Stimulated activated CD4-positive, alpha-beta T cell treated with anti-CD3 and anti-CD28 coated beads, Interleukin-4, amount 100 ng/mL, for 1 hour (primary cell): ENCODE measurements around the gene RPL10.
A peak's percentile ranks its signal among the peaks of the same experiment; 100 is the strongest.

Experiments used
- DNase-seq: peaks from one replicate; pipeline ENCODE4 v3.0.0-alpha.2; 2020

Gene RPL10

DNA sequence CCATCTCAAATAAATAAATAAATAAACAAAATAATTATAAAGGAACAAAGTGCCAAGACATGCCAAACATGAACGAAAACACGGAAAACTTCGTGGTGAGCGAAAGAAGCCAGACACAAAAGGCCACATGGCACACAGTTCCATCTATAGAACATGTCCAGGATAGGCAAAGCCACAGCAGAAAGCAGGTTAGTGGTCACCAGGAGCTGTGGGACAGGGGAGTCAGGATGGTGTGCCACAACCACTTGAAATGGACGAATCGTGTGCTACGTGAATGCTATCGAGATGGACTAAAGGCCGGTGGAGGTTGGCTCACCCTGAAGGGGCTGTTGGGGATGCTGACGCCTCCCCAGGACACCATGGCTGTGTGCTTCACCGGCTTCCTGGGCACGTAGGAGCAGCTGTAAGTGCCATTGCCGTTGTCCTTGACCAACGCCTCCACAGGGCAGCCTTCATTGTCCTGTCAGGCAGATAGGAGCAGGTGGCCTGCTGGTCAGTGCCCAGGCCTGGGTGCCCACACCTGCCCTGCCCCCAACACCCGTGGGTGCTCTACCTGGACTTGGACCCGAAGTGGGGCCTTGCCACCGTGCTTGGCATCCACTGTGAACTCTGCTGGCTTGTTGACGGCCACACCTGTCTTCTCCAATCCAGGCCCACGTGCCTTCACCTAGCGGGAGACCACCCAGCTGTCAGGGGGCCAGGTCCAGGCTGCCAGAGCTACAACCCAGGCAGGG lies 34.3 kb upstream of the RPL10 start:
- DNase-seq: no peak

DNA sequence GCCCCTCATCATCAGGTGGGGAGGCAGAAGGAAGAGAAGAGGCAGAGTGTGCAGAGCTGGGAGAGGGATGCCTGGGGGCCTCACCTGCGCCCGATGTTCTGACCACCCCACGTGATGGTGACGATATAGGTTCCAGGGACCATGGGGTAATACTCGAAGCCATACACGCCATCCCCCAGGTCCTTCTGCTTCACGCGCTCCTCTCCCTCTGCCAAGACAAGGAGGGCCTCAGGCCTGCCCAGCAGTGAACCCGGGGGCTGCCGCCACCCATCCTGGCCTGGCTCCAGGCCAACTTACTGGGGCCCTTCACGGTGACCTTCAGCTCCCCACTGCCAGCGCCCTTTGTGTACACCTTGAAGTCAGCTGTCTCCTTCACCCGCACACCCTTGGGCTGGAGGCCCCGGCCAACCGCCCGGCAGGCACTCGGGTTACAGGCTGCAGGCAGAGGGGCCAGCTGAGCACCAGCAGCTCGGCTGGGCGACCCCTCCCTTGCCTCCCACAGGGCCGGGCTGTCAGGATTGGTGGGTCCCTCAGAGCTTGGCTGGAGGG lies 33.1 kb upstream of the RPL10 start:
- no peak for DNase-seq

DNA sequence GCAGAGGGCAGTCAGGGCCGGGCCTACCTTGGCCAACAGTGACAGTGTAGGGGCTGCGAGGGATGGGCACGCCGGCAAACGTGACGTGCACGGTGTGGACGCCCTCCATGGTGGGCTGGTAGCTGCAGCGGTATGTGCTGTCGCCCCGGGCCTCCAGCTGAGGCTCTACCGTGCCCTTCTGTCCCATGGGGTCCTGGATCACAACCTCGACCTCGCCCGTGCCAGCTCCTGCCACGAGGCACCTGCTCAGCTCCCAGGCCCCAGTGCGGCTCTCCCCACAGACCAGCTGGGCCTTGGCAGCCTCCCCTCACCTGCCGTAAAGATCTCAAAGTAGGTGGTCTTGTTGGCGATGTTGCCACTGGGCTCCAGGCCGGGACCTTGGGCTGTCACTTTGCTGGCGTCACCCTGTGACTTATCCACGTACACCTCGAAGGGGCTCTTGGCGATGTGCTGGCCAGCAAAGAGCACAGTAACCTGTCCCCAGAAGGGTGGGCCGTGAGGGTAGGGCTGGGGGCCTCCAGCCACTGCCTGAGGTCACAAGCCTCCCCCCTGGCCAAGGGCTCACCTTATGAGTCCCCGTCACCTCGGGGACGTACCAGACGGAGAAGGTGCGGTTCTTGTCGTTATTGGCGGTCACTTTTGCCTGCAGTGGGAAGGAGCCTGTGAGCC lies 32.0 kb upstream of the RPL10 start:
- DNase-seq: no peak

DNA sequence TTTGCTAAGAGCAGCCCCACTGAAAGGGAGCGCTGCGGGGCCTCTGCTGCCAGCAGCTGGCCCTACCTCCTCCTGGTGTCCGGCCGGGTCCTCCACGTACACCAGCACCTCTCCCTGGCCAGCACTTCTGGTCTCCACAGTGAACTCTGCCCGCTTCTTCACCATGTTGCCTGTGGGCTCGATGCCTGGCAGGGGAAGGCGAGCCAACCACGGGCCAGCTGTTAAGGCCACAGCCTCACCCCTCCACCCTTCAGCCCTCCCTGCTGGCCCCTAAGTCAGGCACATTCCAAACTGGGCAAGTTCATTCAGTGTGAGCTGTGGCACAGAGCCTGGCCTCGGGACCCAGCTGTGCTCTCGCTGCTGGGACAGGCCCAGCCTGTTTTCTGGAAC lies 31.5 kb upstream of the RPL10 start:
- no peak for DNase-seq

DNA sequence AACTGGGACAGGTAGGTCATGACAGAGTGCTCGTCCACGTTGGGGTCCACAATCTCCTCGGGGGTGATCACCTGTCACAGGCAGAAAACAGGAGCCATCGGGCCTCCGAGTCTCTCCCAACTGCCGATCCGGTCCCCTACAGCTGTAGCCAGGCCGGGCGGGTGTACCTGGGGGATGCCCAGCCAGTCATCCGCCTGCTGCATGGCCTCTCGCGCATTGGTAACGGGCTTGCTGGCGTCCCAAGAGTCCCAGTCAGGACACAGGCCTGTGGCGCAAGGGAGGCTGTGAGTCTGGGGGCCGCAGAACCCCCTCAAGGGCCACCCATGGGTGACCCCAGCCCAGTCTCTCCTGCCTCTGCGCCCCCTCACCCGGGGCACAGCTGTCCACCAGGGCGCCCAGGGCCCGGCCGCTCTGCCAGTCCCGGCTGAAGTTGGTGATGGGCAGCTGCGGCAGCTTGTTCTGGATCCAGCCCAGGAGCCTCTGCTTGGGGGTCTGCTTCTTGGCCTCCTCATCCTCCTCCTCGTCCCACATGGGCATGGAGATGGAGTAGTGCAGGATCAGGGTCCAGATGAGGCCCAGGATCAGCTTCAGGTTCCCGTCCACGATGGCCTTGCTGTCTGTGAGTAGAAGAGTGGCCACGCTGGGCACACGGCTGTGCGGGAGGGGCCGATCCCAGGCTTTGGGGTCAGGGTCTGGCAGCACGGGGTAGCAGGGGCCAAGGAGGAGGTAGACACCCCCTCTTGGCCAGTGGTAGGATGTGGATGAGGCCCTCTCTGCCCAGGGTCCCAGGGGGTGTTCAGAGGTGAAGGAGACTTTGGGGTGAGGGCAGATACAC lies 30.5 kb upstream of the RPL10 start:
- DNase-seq: no peak

DNA sequence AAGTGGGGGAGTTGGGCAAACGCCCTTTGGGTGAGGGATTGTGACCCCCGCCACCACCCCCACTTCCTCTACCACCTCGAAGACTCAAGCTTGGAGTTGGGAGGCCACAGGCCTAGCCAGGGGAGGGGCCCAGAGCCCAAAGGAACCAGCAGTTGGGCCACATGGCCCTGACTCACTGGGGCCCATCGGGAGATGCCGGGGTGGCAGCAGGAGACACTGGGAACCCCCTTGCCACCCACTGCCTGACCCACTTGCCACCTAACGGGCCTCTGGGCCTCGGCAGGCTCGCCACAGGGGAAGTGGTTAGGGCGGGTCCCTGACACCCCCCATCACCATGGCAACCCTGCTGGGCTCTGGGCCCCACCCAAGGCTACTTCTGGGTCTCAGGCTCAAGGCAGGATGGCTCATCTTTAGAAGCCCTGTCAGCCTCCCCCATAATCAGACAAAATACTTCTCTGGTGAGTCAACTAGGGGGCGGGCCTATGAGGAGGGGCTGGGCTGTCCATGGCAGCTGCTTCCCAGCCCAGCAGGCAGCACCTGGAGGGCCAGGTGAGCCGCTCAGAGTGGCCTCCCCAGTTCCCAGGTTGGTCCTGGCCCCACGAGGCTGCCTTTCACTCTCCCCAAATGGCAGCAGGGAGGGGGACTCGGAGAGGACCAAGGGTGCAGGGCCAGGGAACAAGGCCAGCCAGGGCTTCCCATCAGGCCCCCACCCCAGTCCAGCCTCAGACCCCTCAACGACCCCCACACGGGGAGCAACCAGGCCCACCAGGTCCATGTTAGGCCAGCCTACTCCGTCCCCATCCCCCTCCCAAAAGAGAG lies 29.3 kb upstream of the RPL10 start:
- DNase-seq: peak; percentile 87

DNA sequence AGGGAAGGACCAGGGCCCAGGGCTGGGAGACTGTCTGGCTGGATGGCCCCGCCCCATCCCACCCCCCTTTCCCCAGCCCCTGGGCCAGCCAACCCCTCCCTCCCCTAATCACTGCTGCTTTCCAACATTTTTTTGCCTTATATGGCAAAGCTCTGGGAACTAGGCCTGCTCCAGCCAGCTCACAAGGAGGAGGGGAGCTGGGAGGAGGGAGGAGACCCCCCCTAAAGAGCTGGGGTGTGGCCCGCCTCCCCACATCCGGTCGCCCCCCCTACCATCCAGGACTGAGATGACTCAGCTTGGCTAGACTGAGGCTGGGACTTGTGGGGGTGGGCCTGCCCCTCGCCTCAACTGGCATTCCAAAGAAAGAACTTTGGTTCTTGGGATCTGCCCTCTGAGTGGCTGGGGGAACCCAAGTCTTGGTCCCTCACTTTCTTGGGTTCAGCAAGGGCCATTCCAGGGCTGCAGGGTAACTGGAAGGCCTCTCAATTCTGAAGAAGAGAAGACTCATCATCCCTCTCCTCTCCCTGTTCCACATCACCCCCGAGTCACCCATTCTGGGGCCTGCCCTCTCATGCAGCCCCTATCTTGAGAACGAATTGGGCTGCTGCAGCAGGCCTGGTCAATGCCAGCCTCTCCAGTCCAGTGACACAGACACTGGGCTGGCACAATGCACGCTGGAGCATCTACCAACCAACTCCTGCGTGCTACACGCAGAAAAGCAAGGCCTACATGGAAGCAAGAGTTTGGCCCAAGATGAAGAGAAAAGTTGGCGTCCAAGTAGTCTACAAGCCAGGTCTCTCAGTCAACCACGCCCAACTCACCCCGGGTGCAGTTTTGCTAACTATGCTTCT lies 28.5 kb upstream of the RPL10 start:
- peak; percentile 67 for DNase-seq

DNA sequence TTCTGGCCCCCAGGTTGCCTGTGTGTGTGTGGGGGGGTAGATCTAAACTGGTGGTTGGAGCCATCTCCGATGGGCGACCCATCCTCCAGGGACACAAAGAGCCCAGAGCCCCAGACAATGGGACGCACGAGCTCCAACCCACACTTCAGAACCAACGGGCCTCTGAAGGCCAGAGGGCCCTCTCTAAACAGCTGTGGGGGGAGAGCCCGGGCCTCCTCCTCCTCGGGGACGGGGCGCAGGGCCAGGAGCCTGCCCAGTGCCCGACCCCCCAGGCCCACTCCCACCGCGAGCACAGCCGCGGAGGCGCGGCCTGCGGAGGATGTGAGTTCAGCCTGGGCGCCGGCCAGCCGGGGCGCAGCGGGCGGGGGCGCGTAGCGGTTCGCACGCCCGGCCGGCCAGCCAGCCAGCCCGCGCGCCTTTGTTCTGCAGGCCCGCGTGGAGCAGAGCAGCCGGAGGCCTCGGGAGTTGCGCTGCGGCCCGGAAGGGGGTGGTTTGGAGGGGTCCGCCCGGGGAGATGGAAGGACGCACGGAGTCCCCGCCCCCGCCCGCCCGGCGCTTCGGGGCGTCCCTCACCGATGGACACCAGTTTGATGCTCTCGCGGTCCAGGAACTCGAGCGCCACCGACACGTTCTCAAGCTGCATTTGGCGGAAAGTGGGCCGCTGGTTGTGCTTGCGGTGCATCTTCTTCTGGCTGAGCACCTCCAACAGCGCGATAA lies 27.7 kb upstream of the RPL10 start:
- no peak for DNase-seq

DNA sequence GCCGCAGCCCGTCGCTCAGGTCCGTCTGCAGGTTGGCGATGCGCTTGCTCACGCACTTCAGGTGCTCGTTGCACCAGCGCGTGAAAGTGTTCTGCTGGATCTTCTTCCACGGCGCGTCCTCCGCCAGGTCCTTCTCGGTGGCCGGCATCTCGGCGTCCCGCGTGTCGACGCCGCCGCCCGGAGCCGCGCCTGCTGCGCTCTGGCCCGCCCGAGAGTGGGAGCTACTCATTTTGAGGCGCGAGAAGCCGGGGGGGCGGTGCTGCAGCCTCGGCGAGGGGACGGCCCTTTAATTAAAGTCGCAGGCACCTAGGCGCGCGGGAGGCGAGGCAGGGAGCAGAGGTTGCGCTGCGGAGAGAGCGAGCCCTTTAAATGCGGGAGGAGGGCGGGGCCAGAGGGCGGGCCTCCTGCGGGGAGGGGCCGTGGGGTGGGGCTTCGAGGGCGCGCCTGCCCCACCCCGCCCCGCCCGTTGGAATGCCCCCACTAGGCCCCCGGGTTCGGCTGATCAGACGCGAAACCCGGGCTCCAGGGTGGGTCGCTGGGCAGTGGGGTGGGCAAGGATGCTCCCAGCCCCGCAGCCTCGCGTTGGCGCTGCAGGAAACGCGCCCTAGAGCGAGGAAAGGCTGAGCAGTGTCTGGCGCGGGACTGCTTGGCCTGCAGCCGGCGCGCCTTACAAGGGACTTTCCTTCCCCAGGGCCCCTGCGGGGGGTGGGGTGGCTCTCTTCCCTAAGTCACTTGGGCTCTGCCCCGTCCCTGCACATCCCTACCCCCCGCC lies 27.0 kb upstream of the RPL10 start:
- peak; percentile 90 for DNase-seq

DNA sequence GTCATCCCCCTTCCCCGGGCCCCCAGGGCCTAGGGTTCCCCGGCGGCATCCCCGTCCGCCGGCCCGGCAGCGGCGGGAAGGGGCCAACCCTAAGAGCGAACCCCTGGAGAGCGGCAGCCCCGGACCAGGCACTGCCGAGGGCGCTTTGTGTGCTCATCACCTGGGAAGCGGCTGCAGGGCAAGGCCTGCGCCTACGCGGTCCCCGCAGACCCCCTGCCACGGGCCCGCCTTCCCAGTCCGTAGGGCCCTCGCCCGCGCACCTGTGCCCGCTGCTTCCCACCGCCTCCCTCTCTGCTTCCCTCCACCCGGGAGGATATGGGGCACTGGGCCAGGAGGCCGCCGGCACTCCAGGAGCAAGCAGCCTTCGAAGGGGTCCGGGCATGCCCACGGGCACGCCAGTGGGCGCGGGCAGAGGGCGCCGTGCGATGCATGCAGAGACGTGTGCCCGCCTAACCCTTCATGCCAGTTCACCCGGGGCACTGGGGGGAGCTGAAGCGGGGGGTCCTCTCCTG lies 26.3 kb upstream of the RPL10 start:
- no peak for DNase-seq

DNA sequence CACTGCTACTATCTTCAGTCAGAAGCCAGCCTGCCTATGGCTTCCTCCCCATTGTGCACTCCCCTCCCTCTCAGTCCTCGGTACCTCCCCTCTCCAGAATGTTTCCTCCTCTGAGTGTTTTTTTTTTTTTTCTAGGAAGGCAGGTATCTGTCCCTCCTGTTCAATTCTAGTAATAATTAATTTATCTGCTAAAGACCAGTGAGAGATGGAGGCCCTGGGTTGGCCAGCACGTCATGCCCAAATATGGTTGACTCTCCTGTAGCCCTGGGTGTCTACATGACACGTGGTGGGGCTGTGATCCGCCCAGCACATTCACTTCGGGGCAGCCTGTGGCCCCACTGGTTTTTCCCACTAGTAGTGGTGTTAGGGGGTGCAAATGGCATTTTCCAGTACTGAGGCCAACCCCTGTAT lies 25.6 kb upstream of the RPL10 start:
- DNase-seq: peak; percentile 29

DNA sequence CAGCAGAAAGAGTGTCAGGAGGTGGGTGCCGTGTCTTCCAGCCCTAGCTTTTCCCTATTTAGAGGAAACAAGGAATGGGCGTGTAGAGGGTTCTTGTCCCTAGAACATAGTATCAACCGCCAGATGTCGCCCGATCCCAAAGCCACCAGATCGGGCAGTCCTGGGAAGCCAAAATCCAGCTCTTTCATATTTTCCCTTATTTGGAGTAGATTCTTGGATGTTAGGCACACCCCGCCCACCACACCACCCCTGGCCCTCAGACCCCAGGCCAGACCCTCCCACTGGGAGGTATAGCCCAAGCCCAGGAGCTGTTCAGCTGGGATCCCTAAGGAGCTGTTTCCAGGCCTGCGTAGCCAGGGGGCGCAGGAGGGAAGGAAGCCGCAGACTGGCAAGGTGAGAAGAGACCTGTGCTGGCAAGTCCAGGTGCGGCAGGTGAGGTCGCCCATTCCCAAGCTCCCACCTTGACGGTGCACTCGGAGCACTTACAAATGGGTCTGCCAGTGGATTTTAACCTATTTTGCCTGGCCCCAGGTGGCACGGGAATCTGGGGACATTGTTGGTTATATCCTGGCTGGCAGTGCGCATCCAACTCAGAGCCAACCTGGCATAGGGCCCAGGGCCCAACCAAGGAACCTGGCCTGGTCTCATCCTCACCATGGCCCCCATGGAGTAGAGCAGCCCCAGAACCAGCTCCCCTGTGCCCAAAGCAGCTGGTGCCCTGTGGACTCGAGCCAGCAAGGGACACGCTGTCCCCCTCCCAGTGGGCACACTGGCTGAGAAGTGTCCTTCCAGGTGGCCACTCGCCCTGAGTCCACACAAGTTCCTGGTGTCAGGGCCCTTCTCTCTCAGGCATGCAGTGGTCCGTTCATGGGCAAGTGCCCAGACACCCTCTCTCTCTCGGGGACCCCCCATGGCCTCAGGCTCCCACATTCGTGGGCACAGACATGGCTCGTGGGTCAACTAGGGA lies 24.6 kb upstream of the RPL10 start:
- DNase-seq: no peak

DNA sequence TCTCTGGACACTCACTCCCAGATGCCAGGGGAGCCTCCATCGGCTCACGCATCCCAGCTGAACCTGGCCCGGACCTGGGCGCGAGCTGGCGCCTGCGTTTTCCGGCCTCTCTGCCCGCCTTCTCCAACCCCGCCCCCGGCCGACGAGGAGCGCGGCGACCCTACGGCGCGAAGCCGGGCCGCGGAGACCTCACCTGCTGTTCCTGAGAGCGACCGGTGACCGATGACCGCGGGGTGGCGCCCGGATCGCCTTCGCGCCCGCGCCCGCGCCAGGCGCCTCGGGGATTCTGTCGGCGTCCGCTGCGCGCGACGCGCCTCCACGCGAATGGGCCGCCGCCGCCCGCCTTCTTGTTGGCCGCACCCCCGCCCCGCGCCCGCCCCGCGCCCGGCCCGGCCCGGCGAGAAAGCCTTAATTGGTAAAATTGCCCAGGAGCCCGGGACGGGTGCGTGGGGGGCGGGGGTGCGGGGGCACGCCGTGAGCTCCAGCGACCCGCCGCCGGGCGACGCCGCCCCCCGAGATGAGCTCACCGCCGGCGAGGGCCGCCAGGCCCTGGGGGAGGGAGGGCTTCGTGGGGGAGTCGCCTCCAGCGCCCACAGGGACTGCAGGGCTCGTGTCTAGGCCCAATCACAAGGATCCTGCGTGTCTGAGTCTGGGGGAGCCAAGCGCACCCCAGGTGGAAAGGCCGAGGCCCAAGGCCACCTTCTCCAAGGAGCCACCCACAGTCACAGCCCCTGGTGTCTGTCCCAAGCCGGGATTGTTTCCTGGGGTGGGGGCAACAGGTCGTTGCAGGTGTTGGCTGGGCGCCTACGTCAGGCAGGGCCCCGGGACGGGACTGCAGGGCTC lies 23.6 kb upstream of the RPL10 start, which contains the start of gene FLNA:
FLNA (minus strand) TSS at position 322 of the 843 bp plus-strand sequence. CDS start 3,389 bp downstream, outside the sequence.
- DNase-seq: no peak

DNA sequence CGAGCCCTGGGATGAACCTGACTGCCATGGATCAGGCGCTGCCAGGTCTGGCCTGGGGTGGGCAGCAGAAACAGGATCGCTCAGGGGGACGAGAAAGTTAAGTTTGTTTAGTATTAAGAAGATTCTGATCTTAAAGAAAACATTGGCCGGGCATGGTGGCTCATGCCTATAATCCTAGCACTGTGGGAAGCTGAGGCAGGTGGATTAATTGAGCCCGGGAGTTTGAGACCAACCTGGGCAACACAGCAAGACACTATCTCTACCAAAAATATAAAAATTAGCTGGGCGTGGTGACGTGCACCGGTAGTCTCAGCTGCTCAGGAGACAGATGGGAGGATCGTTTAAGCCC lies 23.0 kb upstream of the RPL10 start:
- no peak for DNase-seq

DNA sequence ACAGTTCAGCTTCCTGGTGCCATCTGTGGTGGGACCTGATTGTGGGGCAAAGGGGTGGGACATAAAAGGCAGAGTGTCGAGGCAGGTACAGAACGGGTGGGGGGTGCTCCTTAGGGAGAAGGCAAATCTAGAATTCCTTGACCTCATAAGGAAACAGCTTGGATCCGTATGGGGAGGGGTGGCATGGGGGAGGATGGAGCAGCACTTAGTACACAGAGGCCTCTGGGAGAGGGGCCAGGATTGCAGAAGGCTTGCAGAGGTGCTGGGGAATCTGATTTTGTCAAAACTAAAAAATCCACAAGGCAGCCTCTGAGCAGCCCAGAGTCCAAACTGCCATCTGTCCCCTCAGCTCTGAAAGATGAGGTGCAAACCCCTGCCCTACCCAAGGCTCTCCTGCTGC lies 21.4 kb upstream of the RPL10 start:
- no peak for DNase-seq

DNA sequence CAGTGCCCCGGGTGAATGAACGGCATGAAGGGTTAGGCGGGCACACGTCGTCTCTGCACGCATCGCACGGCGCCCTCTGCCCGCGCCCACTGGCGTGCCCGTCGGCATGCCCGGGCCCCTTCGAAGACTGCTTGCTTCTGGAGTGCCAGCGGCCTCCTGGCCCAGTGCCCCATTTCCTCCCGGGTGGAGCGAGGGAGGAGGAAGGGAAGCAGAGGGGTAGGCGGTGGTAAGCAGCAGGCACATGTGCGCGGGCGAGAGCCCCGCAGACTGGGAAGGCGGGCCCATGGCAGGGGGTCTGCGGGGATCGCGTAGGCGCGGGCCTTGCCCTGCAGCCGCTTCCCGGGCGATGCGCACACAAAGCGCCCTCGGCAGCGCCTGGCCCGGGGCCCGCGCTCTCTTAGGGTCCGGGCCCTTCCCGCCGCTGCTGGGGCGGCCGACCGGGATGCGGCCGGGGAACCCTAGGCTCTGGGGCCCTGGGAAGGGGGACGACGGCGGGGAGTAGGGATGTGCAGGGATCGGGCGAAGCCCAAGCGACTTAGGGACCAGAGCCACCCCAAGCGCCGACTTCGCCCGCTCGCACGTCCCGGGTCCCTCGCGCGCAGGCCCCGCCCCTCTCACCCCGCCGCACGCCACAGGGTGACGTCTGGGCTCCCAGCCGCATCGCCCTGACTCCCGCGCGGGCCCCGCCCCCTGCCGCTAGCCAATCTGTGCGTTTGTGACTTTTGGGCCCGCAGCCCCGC lies 19.9 kb upstream of the RPL10 start:
- peak; percentile 30 for DNase-seq
